ENCODE results near the gene IGFL1.

The IGFL1 gene

DNA sequence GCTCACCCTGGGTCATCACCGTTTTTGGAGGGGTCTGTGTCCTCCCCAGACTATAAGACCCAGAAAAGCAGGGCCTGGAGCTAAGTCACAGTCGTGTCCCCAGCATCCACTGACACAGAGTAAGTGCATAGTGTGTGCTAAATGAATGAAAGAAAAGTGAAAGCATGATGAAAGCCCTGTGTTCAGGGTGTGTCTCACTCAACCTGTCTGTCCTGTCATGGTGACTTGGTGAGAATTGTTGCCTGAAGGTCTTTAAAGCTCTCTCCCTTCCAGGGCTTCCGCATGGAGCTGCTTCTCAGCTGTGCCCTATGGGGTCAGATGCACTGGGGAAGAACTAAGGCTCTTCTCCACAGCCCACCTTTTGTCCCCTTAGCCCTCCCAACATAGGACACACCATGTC is 20.5 kb upstream of the IGFL1 start:
- Histone ChIP-seq H3F3A (ENCODE audit: low read depth) (no peaks in the 10 kb centered on the region), H3K36me3 (ENCODE audit: insufficient read depth, low read length) (no peaks in the 10 kb centered on the region), H3K9ac (ENCODE audit: low read depth, low read length, poor library complexity, severe bottlenecking) (no peak overlapping the region), H4K20me1 (ENCODE audit: insufficient read depth, low read length, poor library complexity, severe bottlenecking) (no peaks in the 10 kb centered on the region), H3K4me2 (ENCODE audit: low read depth, low read length, poor library complexity, severe bottlenecking) (no peak overlapping the region), H3K4me3 (ENCODE audit: low read length, poor library complexity, severe bottlenecking) (no peak overlapping the region), H3K9me2 (replicated peaks; ENCODE audit: low read depth, low read length) (no peaks in the 10 kb centered on the region), H3K27me3 (ENCODE audit: insufficient read depth, low read length, poor library complexity, severe bottlenecking) (no peaks in the 10 kb centered on the region), H3K4me1 (ENCODE audit: insufficient read depth, low read length, poor library complexity, severe bottlenecking) (no peaks in the 10 kb centered on the region), H3K79me2 (ENCODE audit: insufficient read depth, low read length) (no peaks in the 10 kb centered on the region), H2AFZ (ENCODE audit: low read length) (no peak overlapping the region), H3K9me3 (ENCODE audit: insufficient read depth, low read depth, low read length) (no peaks in the 10 kb centered on the region)
- TF ChIP-seq, protein P1, sequence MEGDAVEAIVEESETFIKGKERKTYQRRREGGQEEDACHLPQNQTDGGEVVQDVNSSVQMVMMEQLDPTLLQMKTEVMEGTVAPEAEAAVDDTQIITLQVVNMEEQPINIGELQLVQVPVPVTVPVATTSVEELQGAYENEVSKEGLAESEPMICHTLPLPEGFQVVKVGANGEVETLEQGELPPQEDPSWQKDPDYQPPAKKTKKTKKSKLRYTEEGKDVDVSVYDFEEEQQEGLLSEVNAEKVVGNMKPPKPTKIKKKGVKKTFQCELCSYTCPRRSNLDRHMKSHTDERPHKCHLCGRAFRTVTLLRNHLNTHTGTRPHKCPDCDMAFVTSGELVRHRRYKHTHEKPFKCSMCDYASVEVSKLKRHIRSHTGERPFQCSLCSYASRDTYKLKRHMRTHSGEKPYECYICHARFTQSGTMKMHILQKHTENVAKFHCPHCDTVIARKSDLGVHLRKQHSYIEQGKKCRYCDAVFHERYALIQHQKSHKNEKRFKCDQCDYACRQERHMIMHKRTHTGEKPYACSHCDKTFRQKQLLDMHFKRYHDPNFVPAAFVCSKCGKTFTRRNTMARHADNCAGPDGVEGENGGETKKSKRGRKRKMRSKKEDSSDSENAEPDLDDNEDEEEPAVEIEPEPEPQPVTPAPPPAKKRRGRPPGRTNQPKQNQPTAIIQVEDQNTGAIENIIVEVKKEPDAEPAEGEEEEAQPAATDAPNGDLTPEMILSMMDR (conservative IDR thresholded peaks at IDR 0.05; ENCODE audit: low read length): no peak
- TF ChIP-seq EZH2phosphoT487 (IDR thresholded peaks at IDR 0.05; ENCODE audit: borderline replicate concordance): no peak

DNA sequence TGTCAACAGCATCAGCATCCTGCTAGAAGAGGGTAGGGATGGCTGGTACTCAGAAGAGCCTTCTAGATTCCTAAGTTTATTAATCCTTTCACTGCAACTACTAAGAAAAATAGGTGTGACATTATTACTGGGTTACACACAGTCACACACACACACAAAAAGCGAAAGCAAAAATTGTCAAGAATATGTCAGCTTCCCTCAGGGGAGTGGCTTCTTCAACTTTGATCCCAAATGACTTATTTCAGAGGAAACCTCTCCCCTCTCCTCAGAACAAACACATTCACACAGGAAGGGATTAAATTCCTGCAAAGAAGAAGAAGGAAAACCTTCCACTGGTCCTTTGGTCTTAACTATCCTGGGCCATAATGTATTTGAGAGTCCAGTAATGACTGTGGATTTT is 20.1 kb upstream of the IGFL1 start:
- Histone ChIP-seq H3F3A (ENCODE audit: low read depth) (no peaks in the 10 kb centered on the region), H3K4me3 (ENCODE audit: low read length, poor library complexity, severe bottlenecking) (no peak overlapping the region), H3K4me2 (ENCODE audit: low read depth, low read length, poor library complexity, severe bottlenecking) (no peak overlapping the region), H4K20me1 (ENCODE audit: insufficient read depth, low read length, poor library complexity, severe bottlenecking) (no peaks in the 10 kb centered on the region), H2AFZ (ENCODE audit: low read length) (no peak overlapping the region), H3K27me3 (ENCODE audit: insufficient read depth, low read length, poor library complexity, severe bottlenecking) (no peaks in the 10 kb centered on the region), H3K9me2 (replicated peaks; ENCODE audit: low read depth, low read length) (no peaks in the 10 kb centered on the region), H3K9me3 (ENCODE audit: insufficient read depth, low read depth, low read length) (no peaks in the 10 kb centered on the region), H3K36me3 (ENCODE audit: insufficient read depth, low read length) (no peaks in the 10 kb centered on the region), H3K4me1 (ENCODE audit: insufficient read depth, low read length, poor library complexity, severe bottlenecking) (no peaks in the 10 kb centered on the region), H3K79me2 (ENCODE audit: insufficient read depth, low read length) (no peaks in the 10 kb centered on the region), H3K9ac (ENCODE audit: low read depth, low read length, poor library complexity, severe bottlenecking) (no peak overlapping the region)
- TF ChIP-seq, protein P1 (conservative IDR thresholded peaks at IDR 0.05; ENCODE audit: low read length): no peak
- no peak for TF ChIP-seq EZH2phosphoT487 (IDR thresholded peaks at IDR 0.05; ENCODE audit: borderline replicate concordance)

DNA sequence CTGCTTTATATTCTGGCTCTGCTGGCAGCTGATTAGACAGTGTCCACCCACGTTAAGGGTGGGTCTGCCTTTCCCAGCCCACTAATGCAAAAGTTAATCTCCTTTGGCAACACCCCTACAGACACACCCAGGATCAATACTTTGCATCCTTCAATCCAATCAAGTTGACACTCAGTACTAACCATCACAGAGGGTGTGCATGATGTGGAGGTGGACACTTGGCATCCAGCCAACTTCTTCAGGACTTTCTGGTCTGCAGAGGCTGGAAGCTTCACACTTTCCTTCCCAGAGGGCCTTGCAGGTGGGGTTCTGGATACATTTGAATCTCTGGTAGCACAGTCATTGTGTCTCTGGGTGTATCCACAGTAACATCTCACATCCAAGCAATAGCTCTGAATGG is 18.9 kb upstream of the IGFL1 start:
- no peaks in the 10 kb centered on the region for H3F3A ChIP-seq (ENCODE audit: low read depth)
- no peaks in the 10 kb centered on the region for H4K20me1 ChIP-seq (ENCODE audit: insufficient read depth, low read length, poor library complexity, severe bottlenecking)
- no peaks in the 10 kb centered on the region for H3K4me1 ChIP-seq (ENCODE audit: insufficient read depth, low read length, poor library complexity, severe bottlenecking)
- H3K4me3 ChIP-seq (ENCODE audit: low read length, poor library complexity, severe bottlenecking): no peak overlapping the region
- H3K9ac ChIP-seq (ENCODE audit: low read depth, low read length, poor library complexity, severe bottlenecking): no peak overlapping the region
- H3K27me3 ChIP-seq (ENCODE audit: insufficient read depth, low read length, poor library complexity, severe bottlenecking): no peaks in the 10 kb centered on the region
- H3K9me3 ChIP-seq (ENCODE audit: insufficient read depth, low read depth, low read length): no peaks in the 10 kb centered on the region
- TF ChIP-seq, protein P1 (conservative IDR thresholded peaks at IDR 0.05; ENCODE audit: low read length): no peak
- no peak for TF ChIP-seq EZH2phosphoT487 (IDR thresholded peaks at IDR 0.05; ENCODE audit: borderline replicate concordance)
- no peaks in the 10 kb centered on the region for H3K9me2 ChIP-seq (replicated peaks; ENCODE audit: low read depth, low read length)
- no peak overlapping the region for H2AFZ ChIP-seq (ENCODE audit: low read length)
- no peak overlapping the region for H3K4me2 ChIP-seq (ENCODE audit: low read depth, low read length, poor library complexity, severe bottlenecking)
- no peaks in the 10 kb centered on the region for H3K79me2 ChIP-seq (ENCODE audit: insufficient read depth, low read length)
- no peaks in the 10 kb centered on the region for H3K36me3 ChIP-seq (ENCODE audit: insufficient read depth, low read length)
